Neural cell (in vitro differentiated cells): Measurements from ENCODE around the gene SERPINA3. TPM values are rescaled to one million over a fixed set of nuclear protein-coding genes. Genes with fewer than 3 reads are reported as not detected.

Experiments used
- H2AFZ ChIP-seq: fragments of 200-600, 300-800 bp; sonication (generic), shearing (Covaris generic); 2 replicates; pipeline ENCODE4 v1.6.0; 2014; ENCODE audit warnings: low read depth, mild to moderate bottlenecking, antibody characterized with exemption, low read length, moderate library complexity
- H3F3A ChIP-seq: fragments of 200-600 bp; shearing (Covaris generic); 2 replicates; pipeline ENCODE4 v1.6.1; 2016; ENCODE audit warnings: mild to moderate bottlenecking, moderate library complexity, mixed read lengths, antibody characterized with exemption, low read length; ENCODE audit not compliant: insufficient read depth, poor library complexity, severe bottlenecking
- H3K27ac ChIP-seq: fragments of 200-600, 300-800 bp; sonication (generic), shearing (Covaris generic); 2 replicates; pipeline ENCODE4 v1.5.1; 2014; ENCODE audit warnings: mild to moderate bottlenecking, low read length, moderate library complexity
- H3K27me3 ChIP-seq: fragments of 300-800, 200-600 bp; sonication (generic), shearing (Covaris generic); 2 replicates; pipeline ENCODE4 v1.6.0; 2014; ENCODE audit warnings: mild to moderate bottlenecking, low read depth, low read length, moderate library complexity; ENCODE audit not compliant: insufficient read depth
- H3K36me3 ChIP-seq: fragments of 300-800, 200-600 bp; sonication (generic), shearing (Covaris generic); 2 replicates; pipeline ENCODE4 v1.5.1; 2014; ENCODE audit warnings: mild to moderate bottlenecking, antibody characterized with exemption, low read length, moderate library complexity; ENCODE audit not compliant: insufficient read depth
- H3K4me2 ChIP-seq: fragments of 300-800, 200-600 bp; sonication (generic), shearing (Covaris generic); 2 replicates; pipeline ENCODE4 v1.6.0; 2014; ENCODE audit warnings: mild to moderate bottlenecking, low read length
- H3K4me3 ChIP-seq: fragments of 300-800, 200-600 bp; sonication (generic), shearing (Covaris generic); 2 replicates; pipeline ENCODE4 v1.5.1; 2014; ENCODE audit warnings: mild to moderate bottlenecking, low read length, moderate library complexity
- H3K79me2 ChIP-seq: fragments of 200-600 bp; shearing (Covaris generic); replicated peaks from 2 replicates; pipeline ENCODE4 v1.6.0; 2014; ENCODE audit warnings: mild to moderate bottlenecking, low read length, moderate library complexity; ENCODE audit not compliant: insufficient read depth
- H3K9ac ChIP-seq: fragments of 300-800, 200-600 bp; sonication (generic), shearing (Covaris generic); 2 replicates; pipeline ENCODE4 v1.6.1; 2016; ENCODE audit warnings: mild to moderate bottlenecking, low read length, mixed read lengths
- H3K9me2 ChIP-seq: fragments of 200-600 bp; shearing (Covaris generic); 2 replicates; pipeline ENCODE4 v1.6.1; 2016; ENCODE audit warnings: mild to moderate bottlenecking, low read length, mixed read lengths; ENCODE audit not compliant: insufficient read depth
- H3K9me3 ChIP-seq: fragments of 200-600, 300-800 bp; sonication (generic), shearing (Covaris generic); 2 replicates; pipeline ENCODE4 v1.6.1; 2016; ENCODE audit warnings: mild to moderate bottlenecking, mixed run types, low read length, moderate library complexity, mixed read lengths
- H4K20me1 ChIP-seq: fragments of 200-600 bp; shearing (Covaris generic); 2 replicates; pipeline ENCODE4 v1.6.1; 2016; ENCODE audit warnings: mild to moderate bottlenecking, mixed run types; ENCODE audit not compliant: insufficient read depth
- CTCF ChIP-seq: fragments of 450-650 bp; IDR thresholded peaks from 2 replicates; pipeline ENCODE4 v1.5.1; 2014; ENCODE audit warnings: antibody characterized with exemption, mild to moderate bottlenecking, moderate library complexity; ENCODE audit not compliant: poor library complexity, severe bottlenecking
- EP300 ChIP-seq: fragments of 450-650 bp; conservative IDR thresholded peaks from 2 replicates; pipeline ENCODE4 v1.6.1; 2014; ENCODE audit warnings: antibody characterized with exemption, mild to moderate bottlenecking, moderate library complexity; ENCODE audit not compliant: poor library complexity, severe bottlenecking
- EZH2 ChIP-seq: fragments of 200-600, 300-800 bp; shearing (Covaris generic), sonication (generic); IDR thresholded peaks from 2 replicates; pipeline ENCODE4 v1.6.1; 2014; ENCODE audit warnings: antibody characterized with exemption, low read length, borderline replicate concordance, mild to moderate bottlenecking; ENCODE audit not compliant: insufficient read depth, poor library complexity, severe bottlenecking
- MXI1 ChIP-seq: fragments of 450-650 bp; conservative IDR thresholded peaks from 2 replicates; pipeline ENCODE4 v1.6.1; 2014; ENCODE audit warnings: antibody characterized with exemption, mild to moderate bottlenecking; ENCODE audit not compliant: poor library complexity, severe bottlenecking
- POLR2AphosphoS5 ChIP-seq: IDR thresholded peaks from 2 replicates; pipeline ENCODE4 v1.6.1; 2012
- RAD21 ChIP-seq: fragments of 450-650 bp; conservative IDR thresholded peaks from 2 replicates; pipeline ENCODE4 v1.6.1; 2014; ENCODE audit warnings: antibody characterized with exemption, mild to moderate bottlenecking, moderate library complexity
- REST ChIP-seq: IDR thresholded peaks from 2 replicates; pipeline ENCODE4 v1.6.1; 2012; ENCODE audit warnings: borderline replicate concordance
- SMC3 ChIP-seq: fragments of 450-650 bp; conservative IDR thresholded peaks from 2 replicates; pipeline ENCODE4 v1.6.1; 2014; ENCODE audit warnings: antibody characterized with exemption, mild to moderate bottlenecking, moderate library complexity; ENCODE audit not compliant: poor library complexity
- TAF1 ChIP-seq: IDR thresholded peaks from 2 replicates; pipeline ENCODE4 v1.6.1; 2012; ENCODE audit warnings: low read depth
- polyA plus RNA-seq: library from polyadenylated mRNA; depleted of rRNA; stranded (reverse); fragments of >200 nt; gene quantifications from 2 replicates; pipeline ENCODE4 v1.2.3, GENCODE V29; 2014

Gene SERPINA3
- polyA plus RNA-seq, 1 donor from 2014 or later: not detected

- H3K79me2 ChIP-seq: no peaks in the 10 kb centered on the region
- no peak overlapping the region for H3K4me3 ChIP-seq
- H3K4me2 ChIP-seq: no peak overlapping the region
- H3K9me2 ChIP-seq: no peaks in the 10 kb centered on the region
- no peaks in the 10 kb centered on the region for H3F3A ChIP-seq
- no peak overlapping the region for H2AFZ ChIP-seq
- H3K36me3 ChIP-seq: no peaks in the 10 kb centered on the region
- H3K9me3 ChIP-seq: no peaks in the 10 kb centered on the region
- H4K20me1 ChIP-seq: no peaks in the 10 kb centered on the region
- TF ChIP-seq POLR2AphosphoS5 (no peak), EZH2 (no peak), RAD21 (no peak), TAF1 (no peak), CTCF (no peak), MXI1 (no peak), SMC3 (no peak), REST (no peak), EP300 (no peak)
- H3K27ac ChIP-seq: no peak overlapping the region
- H3K9ac ChIP-seq: no peak overlapping the region
- no peaks in the 10 kb centered on the region for H3K27me3 ChIP-seq
These were observed 31.9 kb downstream of the SERPINA3 start for GRCh38 chr14:94644102-94644535.

GRCh38 chr14:94646066-94646465 lies 33.9 kb downstream of the SERPINA3 start:
- Histone ChIP-seq H3K9ac (no peak overlapping the region), H3K9me2 (no peaks in the 10 kb centered on the region), H3K4me2 (no peak overlapping the region), H2AFZ (no peak overlapping the region), H3K79me2 (no peaks in the 10 kb centered on the region), H3K27me3 (no peaks in the 10 kb centered on the region), H3F3A (no peaks in the 10 kb centered on the region), H4K20me1 (no peaks in the 10 kb centered on the region), H3K9me3 (no peaks in the 10 kb centered on the region), H3K27ac (no peak overlapping the region), H3K4me3 (no peak overlapping the region), H3K36me3 (no peaks in the 10 kb centered on the region)
- TF ChIP-seq CTCF: no peak
- TF ChIP-seq REST: no peak
- no peak for TF ChIP-seq RAD21
- no peak for TF ChIP-seq POLR2AphosphoS5
